ENCODE data around the gene FEZ2.
A peak's percentile ranks its signal among the peaks of the same experiment; 100 is the strongest.
"Not testable (repeated sequence)": the region's sequence is repeated elsewhere in the genome, so short reads cannot be mapped to it uniquely, and the experiment has no call there.

FEZ2 gene

GRCh38 chr2:36597532-36598377 lies at the start of gene FEZ2:
TSS of gene FEZ2 (minus strand) at chr2:36598168. CDS start at chr2:36598142, 26 bp downstream.
- DNase-seq (ENCODE audit: low spot score), result peak; percentile 89

GRCh38 chr2:36634981-36635597 lies 37.1 kb upstream of the FEZ2 start:
- DNase-seq (ENCODE audit: low spot score), result no peak

- DNase-seq (ENCODE audit: low spot score), result no peak
These were observed 35.6 kb upstream of the FEZ2 start for GRCh38 chr2:36633470-36634092.

- DNase-seq (ENCODE audit: low spot score), result no peak
These were observed 28.8 kb upstream of the FEZ2 start for GRCh38 chr2:36626756-36627155.

- DNase-seq (ENCODE audit: low spot score), result no peak
These were observed 28.1 kb upstream of the FEZ2 start for GRCh38 chr2:36626071-36626470.

- DNase-seq (ENCODE audit: low spot score), result no peak
These were observed 27.3 kb upstream of the FEZ2 start for GRCh38 chr2:36625304-36625703.

GRCh38 chr2:36620321-36620720 lies 22.4 kb upstream of the FEZ2 start:
- DNase-seq (ENCODE audit: low spot score), result no peak

GRCh38 chr2:36618381-36618780 lies 20.4 kb upstream of the FEZ2 start:
- DNase-seq (ENCODE audit: low spot score), result peak; percentile 74

GRCh38 chr2:36616947-36617346 lies 19.0 kb upstream of the FEZ2 start:
- no peak for DNase-seq (ENCODE audit: low spot score)

GRCh38 chr2:36615222-36615621 lies 17.3 kb upstream of the FEZ2 start:
- DNase-seq (ENCODE audit: low spot score), result no peak

GRCh38 chr2:36613801-36614200 lies 15.8 kb upstream of the FEZ2 start:
- DNase-seq (ENCODE audit: low spot score), result no peak

- no peak for DNase-seq (ENCODE audit: low spot score)
These were observed 13.5 kb upstream of the FEZ2 start for GRCh38 chr2:36611316-36611990.

GRCh38 chr2:36609507-36609906 lies 11.5 kb upstream of the FEZ2 start:
- DNase-seq (ENCODE audit: low spot score), result no peak

- no peak for DNase-seq (ENCODE audit: low spot score)
These were observed 10.0 kb upstream of the FEZ2 start for GRCh38 chr2:36607947-36608346.

- no peak for DNase-seq (ENCODE audit: low spot score)
These were observed 9.0 kb upstream of the FEZ2 start for GRCh38 chr2:36606925-36607324.

- DNase-seq (ENCODE audit: low spot score), result no peak
These were observed 7.3 kb upstream of the FEZ2 start for GRCh38 chr2:36605273-36605672.

GRCh38 chr2:36603629-36604028 lies 5.7 kb upstream of the FEZ2 start:
- DNase-seq (ENCODE audit: low spot score), result not testable (repeated sequence)

GRCh38 chr2:36597003-36597531 lies 901 bp downstream of the FEZ2 start:
- no peak for DNase-seq (ENCODE audit: low spot score)

- no peak for DNase-seq (ENCODE audit: low spot score)
These were observed 1.6 kb downstream of the FEZ2 start for GRCh38 chr2:36596397-36596796.

- no peak for DNase-seq (ENCODE audit: low spot score)
These were observed 3.1 kb downstream of the FEZ2 start for GRCh38 chr2:36594849-36595248.

GRCh38 chr2:36589230-36589630 lies 8.7 kb downstream of the FEZ2 start:
- no peak for DNase-seq (ENCODE audit: low spot score)

GRCh38 chr2:36587556-36587955 lies 10.4 kb downstream of the FEZ2 start:
- DNase-seq (ENCODE audit: low spot score), result no peak

Measured in ecto neural progenitor cell (in vitro differentiated cells).